PC-3 (cell line): ENCODE results near the gene CNGA2.

ENCODE experiments used
- EZH2phosphoT487 ChIP-seq: fragments of 300-600 bp; sonication (generic); IDR thresholded peaks from 2 replicates; pipeline ENCODE4 v1.6.1; 2018; ENCODE audit warnings: mild to moderate bottlenecking, antibody characterized with exemption, low read length, borderline replicate concordance
- TF ChIP-seq, protein P1 (sequence below): fragments of 300-600 bp; sonication (generic); conservative IDR thresholded peaks from 2 replicates; pipeline ENCODE4 v1.5.1; 2017; ENCODE audit warnings: antibody characterized with exemption, low read depth, mild to moderate bottlenecking, low read length

- TF ChIP-seq, protein P1, sequence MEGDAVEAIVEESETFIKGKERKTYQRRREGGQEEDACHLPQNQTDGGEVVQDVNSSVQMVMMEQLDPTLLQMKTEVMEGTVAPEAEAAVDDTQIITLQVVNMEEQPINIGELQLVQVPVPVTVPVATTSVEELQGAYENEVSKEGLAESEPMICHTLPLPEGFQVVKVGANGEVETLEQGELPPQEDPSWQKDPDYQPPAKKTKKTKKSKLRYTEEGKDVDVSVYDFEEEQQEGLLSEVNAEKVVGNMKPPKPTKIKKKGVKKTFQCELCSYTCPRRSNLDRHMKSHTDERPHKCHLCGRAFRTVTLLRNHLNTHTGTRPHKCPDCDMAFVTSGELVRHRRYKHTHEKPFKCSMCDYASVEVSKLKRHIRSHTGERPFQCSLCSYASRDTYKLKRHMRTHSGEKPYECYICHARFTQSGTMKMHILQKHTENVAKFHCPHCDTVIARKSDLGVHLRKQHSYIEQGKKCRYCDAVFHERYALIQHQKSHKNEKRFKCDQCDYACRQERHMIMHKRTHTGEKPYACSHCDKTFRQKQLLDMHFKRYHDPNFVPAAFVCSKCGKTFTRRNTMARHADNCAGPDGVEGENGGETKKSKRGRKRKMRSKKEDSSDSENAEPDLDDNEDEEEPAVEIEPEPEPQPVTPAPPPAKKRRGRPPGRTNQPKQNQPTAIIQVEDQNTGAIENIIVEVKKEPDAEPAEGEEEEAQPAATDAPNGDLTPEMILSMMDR, result no peak
- TF ChIP-seq EZH2phosphoT487, result no peak
Measured at GRCh38 chrX:151723156-151723760, 11.3 kb upstream of the CNGA2 start.
